Activated T-cell treated with anti-CD3 and anti-CD28 coated beads, Interleukin-2, amount 50 U/mL, for 72 hours (primary cell): ENCODE measurements around the gene COX10. TPM values are rescaled to one million over a fixed set of nuclear protein-coding genes. Genes with fewer than 3 reads are reported as not detected.
"Not testable (repeated sequence)": the region's sequence is repeated elsewhere in the genome, so short reads cannot be mapped to it uniquely, and the experiment has no call there.

Source experiments
- ATAC-seq, 2 donors: fragments of 150-1000 bp; cut with Tn5 transposase; replicated peaks in 1 of 2; 2 replicates each; pipeline ENCODE4 v1.10.0; 2021; ENCODE audit warnings: moderate library complexity in 2 of 2, mild to moderate bottlenecking in 1 of 2
- DNase-seq, 2 donors: peaks; one replicate each; pipeline ENCODE4 v3.0.0; 2021 to 2022; ENCODE audit warnings: mixed read lengths in 1 of 2
- H3K27ac Mint-ChIP-seq: one replicate; pipeline ENCODE4 v1.8.0; 2022; ENCODE audit warnings: mild to moderate bottlenecking, moderate library complexity, mixed read lengths
- H3K27me3 Mint-ChIP-seq: one replicate; pipeline ENCODE4 v1.8.0; 2022; ENCODE audit warnings: low read depth, mixed read lengths
- H3K36me3 Mint-ChIP-seq, 2 donors: one replicate each; pipeline ENCODE4 v1.8.0; 2022; ENCODE audit warnings: mixed read lengths in 2 of 2, mild to moderate bottlenecking in 1 of 2; ENCODE audit not compliant: insufficient read depth in 2 of 2
- H3K4me1 Mint-ChIP-seq: one replicate; pipeline ENCODE4 v1.8.0; 2022; ENCODE audit warnings: low read depth, mixed read lengths
- H3K4me3 Mint-ChIP-seq, 2 donors: one replicate each; pipeline ENCODE4 v1.8.0; 2022; ENCODE audit warnings: mild to moderate bottlenecking in 2 of 2, mixed read lengths in 2 of 2, moderate library complexity in 2 of 2
- H3K9me3 Mint-ChIP-seq, 2 donors: one replicate each; pipeline ENCODE4 v1.8.0; 2022; ENCODE audit warnings: mixed read lengths in 2 of 2
- total RNA-seq, 2 donors: library from RNA; stranded (reverse); gene quantifications; one replicate each; pipeline ENCODE4 v1.2.3, GENCODE V29; 2022

The COX10 gene
- total RNA-seq, 2 donors from 2014 or later: 30.7 to 31.5 TPM

- no peaks in the 10 kb centered on the region for H3K27me3 Mint-ChIP-seq
- H3K9me3 Mint-ChIP-seq: peaks cover 6 to 7% of the 10 kb centered on the region in 2 donors
- H3K36me3 Mint-ChIP-seq: peaks cover 7 to 8% of the 10 kb centered on the region in 2 donors
- H3K27ac Mint-ChIP-seq: no peak overlapping the region
- no peak overlapping the region for H3K4me3 Mint-ChIP-seq
- no peak for DNase-seq
- ATAC-seq: no peak
- H3K4me1 Mint-ChIP-seq: peaks cover 10% of the 10 kb centered on the region
These were observed 74.4 kb downstream of the COX10 start for GRCh38 chr17:14143688-14144087.

GRCh38 chr17:14144508-14144907 is 75.2 kb downstream of the COX10 start:
- H3K36me3 Mint-ChIP-seq: peaks cover 7 to 9% of the 10 kb centered on the region in 2 donors
- DNase-seq (no peak), ATAC-seq (no peak)
- H3K27me3 Mint-ChIP-seq: no peaks in the 10 kb centered on the region
- H3K4me3 Mint-ChIP-seq: no peak overlapping the region
- H3K4me1 Mint-ChIP-seq: peaks cover 10% of the 10 kb centered on the region
- H3K27ac Mint-ChIP-seq: no peak overlapping the region
- peaks cover 6 to 7% of the 10 kb centered on the region in 2 donors for H3K9me3 Mint-ChIP-seq

GRCh38 chr17:14149751-14150150 is 80.4 kb downstream of the COX10 start:
- Mint-ChIP-seq H3K4me3 (no peak overlapping the region), H3K4me1 (peaks cover under 1% of the 10 kb centered on the region), H3K27me3 (no peaks in the 10 kb centered on the region), H3K9me3 (peaks cover 6 to 12% of the 10 kb centered on the region in 2 donors), H3K27ac (no peak overlapping the region), H3K36me3 (peaks cover 16 to 19% of the 10 kb centered on the region in 2 donors)
- no peak for DNase-seq
- ATAC-seq: no peak

GRCh38 chr17:14150619-14151018 is 81.3 kb downstream of the COX10 start:
- Mint-ChIP-seq H3K27me3 (no peaks in the 10 kb centered on the region), H3K9me3 (peaks cover 5 to 11% of the 10 kb centered on the region in 2 donors), H3K4me3 (no peak overlapping the region), H3K27ac (no peak overlapping the region), H3K36me3 (peaks cover 17 to 22% of the 10 kb centered on the region in 2 donors), H3K4me1 (peaks cover 6% of the 10 kb centered on the region)
- DNase-seq (no peak), ATAC-seq (no peak)

GRCh38 chr17:14152721-14153120 is 83.4 kb downstream of the COX10 start:
- Mint-ChIP-seq H3K27me3 (no peaks in the 10 kb centered on the region), H3K4me1 (peaks cover 15% of the 10 kb centered on the region), H3K27ac (no peak overlapping the region), H3K36me3 (peaks cover 11 to 19% of the 10 kb centered on the region in 2 donors), H3K4me3 (no peak overlapping the region), H3K9me3 (peaks cover 2 to 5% of the 10 kb centered on the region in 2 donors)
- no peak for DNase-seq
- no peak for ATAC-seq

GRCh38 chr17:14153374-14153773 is 84.1 kb downstream of the COX10 start:
- peaks cover 15% of the 10 kb centered on the region for H3K4me1 Mint-ChIP-seq
- ATAC-seq (no peak), DNase-seq (no peak)
- no peaks in the 10 kb centered on the region for H3K27me3 Mint-ChIP-seq
- peaks cover 2 to 5% of the 10 kb centered on the region in 2 donors for H3K9me3 Mint-ChIP-seq
- H3K4me3 Mint-ChIP-seq: no peak overlapping the region
- H3K36me3 Mint-ChIP-seq: peaks cover 11 to 19% of the 10 kb centered on the region in 2 donors
- no peak overlapping the region for H3K27ac Mint-ChIP-seq

GRCh38 chr17:14156689-14157088 is 87.4 kb downstream of the COX10 start:
- ATAC-seq: peak in 1 of 2 donors; percentile 45
- Mint-ChIP-seq H3K4me3 (no peak overlapping the region), H3K9me3 (peaks cover 2 to 5% of the 10 kb centered on the region in 2 donors), H3K27me3 (no peaks in the 10 kb centered on the region), H3K4me1 (peaks cover 20% of the 10 kb centered on the region), H3K36me3 (peaks cover 11 to 19% of the 10 kb centered on the region in 2 donors), H3K27ac (peak overlapping the region; percentile 29)
- no peak for DNase-seq

- H3K27ac Mint-ChIP-seq: peak overlapping the region; percentile 40
- DNase-seq: no peak
- H3K4me3 Mint-ChIP-seq: no peak overlapping the region
- peaks cover 0 to 2% of the 10 kb centered on the region in 2 donors for H3K9me3 Mint-ChIP-seq
- H3K4me1 Mint-ChIP-seq: peaks cover 20% of the 10 kb centered on the region
- H3K36me3 Mint-ChIP-seq: peaks cover 7 to 10% of the 10 kb centered on the region in 2 donors
- no peaks in the 10 kb centered on the region for H3K27me3 Mint-ChIP-seq
- ATAC-seq: no peak
These were observed 88.5 kb downstream of the COX10 start for GRCh38 chr17:14157822-14158221.

GRCh38 chr17:14158707-14159106 is 89.4 kb downstream of the COX10 start:
- Mint-ChIP-seq H3K36me3 (peaks cover 7 to 12% of the 10 kb centered on the region in 2 donors), H3K27me3 (no peaks in the 10 kb centered on the region), H3K4me3 (no peak overlapping the region), H3K4me1 (peaks cover 20% of the 10 kb centered on the region), H3K9me3 (peaks cover 0 to 2% of the 10 kb centered on the region in 2 donors), H3K27ac (no peak overlapping the region)
- DNase-seq: no peak
- ATAC-seq: no peak

GRCh38 chr17:14161419-14161818 is 92.1 kb downstream of the COX10 start:
- DNase-seq (no peak), ATAC-seq (no peak)
- no peak overlapping the region for H3K4me3 Mint-ChIP-seq
- H3K9me3 Mint-ChIP-seq: no peaks in the 10 kb centered on the region
- peaks cover 23% of the 10 kb centered on the region for H3K4me1 Mint-ChIP-seq
- H3K36me3 Mint-ChIP-seq: peaks cover 3 to 9% of the 10 kb centered on the region in 2 donors
- no peak overlapping the region for H3K27ac Mint-ChIP-seq
- H3K27me3 Mint-ChIP-seq: no peaks in the 10 kb centered on the region

GRCh38 chr17:14165616-14166015 is 96.3 kb downstream of the COX10 start:
- peaks cover 14% of the 10 kb centered on the region for H3K4me1 Mint-ChIP-seq
- peak in 1 of 2 donors; percentile 57 for ATAC-seq
- no peak for DNase-seq
- peak overlapping the region in 1 of 2 donors; percentile 24 for H3K4me3 Mint-ChIP-seq
- H3K36me3 Mint-ChIP-seq: peaks cover 22 to 35% of the 10 kb centered on the region in 2 donors
- H3K9me3 Mint-ChIP-seq: peaks cover 10 to 14% of the 10 kb centered on the region in 2 donors
- no peak overlapping the region for H3K27ac Mint-ChIP-seq
- no peaks in the 10 kb centered on the region for H3K27me3 Mint-ChIP-seq

- ATAC-seq, H3K4me3 Mint-ChIP-seq, H3K27ac Mint-ChIP-seq, DNase-seq, H3K27me3 Mint-ChIP-seq: not testable (repeated sequence)
- H3K36me3 Mint-ChIP-seq: peaks cover 20 to 35% of the 10 kb centered on the region in 2 donors
- H3K4me1 Mint-ChIP-seq: peaks cover 14% of the 10 kb centered on the region
- peaks cover 10 to 14% of the 10 kb centered on the region in 2 donors for H3K9me3 Mint-ChIP-seq
These were observed 98.5 kb downstream of the COX10 start for GRCh38 chr17:14167831-14168230.

GRCh38 chr17:14168582-14168981 is 99.3 kb downstream of the COX10 start:
- peaks cover 10 to 14% of the 10 kb centered on the region in 2 donors for H3K9me3 Mint-ChIP-seq
- no peak overlapping the region for H3K4me3 Mint-ChIP-seq
- no peaks in the 10 kb centered on the region for H3K27me3 Mint-ChIP-seq
- H3K36me3 Mint-ChIP-seq: peaks cover 24 to 33% of the 10 kb centered on the region in 2 donors
- H3K4me1 Mint-ChIP-seq: peaks cover 14% of the 10 kb centered on the region
- no peak overlapping the region for H3K27ac Mint-ChIP-seq
- ATAC-seq (no peak), DNase-seq (no peak)

- Mint-ChIP-seq H3K4me3 (no peak overlapping the region), H3K27me3 (no peaks in the 10 kb centered on the region), H3K36me3 (peaks cover 24 to 31% of the 10 kb centered on the region in 2 donors), H3K4me1 (peaks cover 14% of the 10 kb centered on the region), H3K27ac (no peak overlapping the region), H3K9me3 (peaks cover 10 to 14% of the 10 kb centered on the region in 2 donors)
- no peak for ATAC-seq
- DNase-seq: no peak
These were observed 100.0 kb downstream of the COX10 start for GRCh38 chr17:14169287-14169686.
